GM23338 (cell line): ENCODE results near the gene PTPRF. TPM values are rescaled to one million over a fixed set of nuclear protein-coding genes. Genes with fewer than 3 reads are reported as not detected.

Experiments
- ATAC-seq: fragments of 200-7000 bp; cut with Tn5 transposase; 3 replicates; pipeline ENCODE4 v1.9.1; 2020
- DNase-seq: peaks from one replicate; pipeline ENCODE4 v3.0.0-alpha.2; 2015; ENCODE audit warnings: low spot score
- H2AFZ ChIP-seq: fragments of 200-600 bp; sonication (generic); 2 replicates; pipeline ENCODE4 v1.8.0; 2016; ENCODE audit warnings: antibody characterized with exemption, mild to moderate bottlenecking, moderate library complexity
- H3F3A ChIP-seq: fragments of 200-600 bp; sonication (generic); replicated peaks from 2 replicates; pipeline ENCODE4 v1.8.0; 2017; ENCODE audit warnings: antibody characterized with exemption, mixed run types, low read depth
- H3K27ac ChIP-seq: fragments of 200-600 bp; sonication (generic); 2 replicates; pipeline ENCODE4 v1.6.1; 2016; ENCODE audit warnings: low read depth
- H3K27me3 ChIP-seq: fragments of 200-600 bp; sonication (generic); 2 replicates; pipeline ENCODE4 v1.8.0; 2016; ENCODE audit warnings: mild to moderate bottlenecking, mixed run types, moderate library complexity; ENCODE audit not compliant: insufficient read depth
- H3K36me3 ChIP-seq: fragments of 200-600 bp; sonication (generic); 2 replicates; pipeline ENCODE4 v1.8.0; 2016; ENCODE audit warnings: mild to moderate bottlenecking; ENCODE audit not compliant: insufficient read depth
- H3K4me1 ChIP-seq: fragments of 200-600 bp; sonication (generic); 2 replicates; pipeline ENCODE4 v1.8.0; 2016; ENCODE audit warnings: mild to moderate bottlenecking, moderate library complexity; ENCODE audit not compliant: insufficient read depth
- H3K4me2 ChIP-seq: fragments of 200-600 bp; sonication (generic); 2 replicates; pipeline ENCODE4 v1.7.1; 2017; ENCODE audit warnings: mixed run types
- H3K4me3 ChIP-seq: fragments of 200-600 bp; sonication (generic); 2 replicates; pipeline ENCODE4 v1.6.1; 2016; ENCODE audit warnings: mixed run types
- H3K79me2 ChIP-seq: fragments of 200-600 bp; sonication (generic); replicated peaks from 2 replicates; pipeline ENCODE4 v1.8.0; 2017; ENCODE audit warnings: mild to moderate bottlenecking; ENCODE audit not compliant: insufficient read depth
- H3K9me2 ChIP-seq: fragments of 200-600 bp; sonication (generic); 2 replicates; pipeline ENCODE4 v1.8.0; 2017; ENCODE audit not compliant: insufficient read depth
- H4K20me1 ChIP-seq: fragments of 200-600 bp; sonication (generic); replicated peaks from 2 replicates; pipeline ENCODE4 v1.8.0; 2017; ENCODE audit warnings: mild to moderate bottlenecking; ENCODE audit not compliant: insufficient read depth
- H3K27ac Mint-ChIP-seq: 2 replicates; pipeline ENCODE4 v1.8.0; 2020; ENCODE audit warnings: inconsistent platforms, mild to moderate bottlenecking, moderate library complexity, mixed read lengths
- H3K27me3 Mint-ChIP-seq: 3 replicates; pipeline ENCODE4 v1.8.0; 2022; ENCODE audit warnings: low read depth, mild to moderate bottlenecking, moderate library complexity, mixed read lengths, inconsistent platforms; ENCODE audit not compliant: insufficient read depth, poor library complexity
- H3K36me3 Mint-ChIP-seq: 3 replicates; pipeline ENCODE4 v1.8.0; 2021; ENCODE audit warnings: low read depth, mild to moderate bottlenecking, inconsistent platforms, moderate library complexity, mixed read lengths
- H3K4me1 Mint-ChIP-seq: 3 replicates; pipeline ENCODE4 v1.8.0; 2020; ENCODE audit warnings: mild to moderate bottlenecking, inconsistent platforms, mixed read lengths
- H3K4me3 Mint-ChIP-seq: 3 replicates; pipeline ENCODE4 v1.8.0; 2021; ENCODE audit warnings: moderate library complexity, mild to moderate bottlenecking, inconsistent platforms, mixed read lengths
- H3K9me3 Mint-ChIP-seq: 3 replicates; pipeline ENCODE4 v1.8.0; 2020; ENCODE audit warnings: moderate library complexity, mild to moderate bottlenecking, inconsistent platforms, mixed read lengths
- CREB1 ChIP-seq: fragments of 250-450 bp; sonication (Bioruptor Pico); IDR thresholded peaks from 2 replicates; pipeline ENCODE4 v1.5.0; 2020; ENCODE audit warnings: low read depth, mild to moderate bottlenecking, moderate library complexity
- EZH2phosphoT487 ChIP-seq: fragments of 200-600 bp; sonication (generic); IDR thresholded peaks from one replicate; pipeline ENCODE4 v1.8.1; 2018; ENCODE audit warnings: antibody characterized with exemption; ENCODE audit not compliant: unreplicated experiment
- NANOG ChIP-seq: IDR thresholded peaks from 2 replicates; pipeline ENCODE4 v1.6.1; 2016; ENCODE audit warnings: antibody characterized with exemption, borderline replicate concordance
- STAT1 ChIP-seq: IDR thresholded peaks from one replicate; pipeline ENCODE4 v1.6.1; 2016; ENCODE audit warnings: antibody characterized with exemption; ENCODE audit not compliant: unreplicated experiment
- ZNF114 ChIP-seq: fragments of 250-450 bp; sonication (Bioruptor Pico); IDR thresholded peaks from 2 replicates; pipeline ENCODE4 v1.5.0; 2020; ENCODE audit warnings: mild to moderate bottlenecking, moderate library complexity
- polyA plus RNA-seq: library from polyadenylated mRNA; unstranded; fragments of >200 nt; fragmentation: Nextera tagmentation; extraction: Ambion mirVana; gene quantifications from 2 replicates; pipeline ENCODE4 v1.2.1, GENCODE V29; 2016
- total RNA-seq: library from RNA; depleted of rRNA; stranded (reverse); fragments of >200 nt; shearing (Covaris generic); gene quantifications from 2 replicates; pipeline ENCODE4 v1.2.3, GENCODE V29; 2014
- TF ChIP-seq, protein P1 (sequence below): fragments of 250-450 bp; sonication (Bioruptor Pico); IDR thresholded peaks from 2 replicates; pipeline ENCODE4 v1.5.0; 2020; ENCODE audit warnings: mild to moderate bottlenecking, moderate library complexity
- TF ChIP-seq, protein P2 (sequence below): IDR thresholded peaks from 2 replicates; pipeline ENCODE4 v1.6.1; 2016; ENCODE audit warnings: antibody characterized with exemption

PTPRF gene
- total and polyA plus RNA-seq, 2 experiments from 2014 or later: 52.4 to 173 TPM

DNA sequence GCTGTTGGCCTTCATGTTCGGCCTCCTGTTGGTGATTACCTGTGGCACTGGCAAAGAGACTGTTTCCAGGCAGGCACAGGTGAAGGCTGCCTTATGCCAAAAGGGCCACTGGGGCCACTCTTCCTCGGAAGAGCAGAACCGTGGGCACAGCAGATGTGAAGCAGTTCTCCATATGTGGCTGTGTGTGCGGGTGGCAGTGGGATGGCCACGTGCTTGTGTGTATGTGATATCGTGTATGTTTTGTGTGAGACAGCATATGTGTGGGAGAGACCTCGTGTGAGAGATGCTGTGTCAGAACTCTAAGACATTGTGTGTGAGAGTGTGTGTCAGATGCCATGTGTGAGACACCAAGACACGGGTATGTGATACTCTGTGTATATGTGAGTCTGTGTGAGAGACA, 65.9 kb downstream of the PTPRF start (continued):
- TF ChIP-seq, protein P1, sequence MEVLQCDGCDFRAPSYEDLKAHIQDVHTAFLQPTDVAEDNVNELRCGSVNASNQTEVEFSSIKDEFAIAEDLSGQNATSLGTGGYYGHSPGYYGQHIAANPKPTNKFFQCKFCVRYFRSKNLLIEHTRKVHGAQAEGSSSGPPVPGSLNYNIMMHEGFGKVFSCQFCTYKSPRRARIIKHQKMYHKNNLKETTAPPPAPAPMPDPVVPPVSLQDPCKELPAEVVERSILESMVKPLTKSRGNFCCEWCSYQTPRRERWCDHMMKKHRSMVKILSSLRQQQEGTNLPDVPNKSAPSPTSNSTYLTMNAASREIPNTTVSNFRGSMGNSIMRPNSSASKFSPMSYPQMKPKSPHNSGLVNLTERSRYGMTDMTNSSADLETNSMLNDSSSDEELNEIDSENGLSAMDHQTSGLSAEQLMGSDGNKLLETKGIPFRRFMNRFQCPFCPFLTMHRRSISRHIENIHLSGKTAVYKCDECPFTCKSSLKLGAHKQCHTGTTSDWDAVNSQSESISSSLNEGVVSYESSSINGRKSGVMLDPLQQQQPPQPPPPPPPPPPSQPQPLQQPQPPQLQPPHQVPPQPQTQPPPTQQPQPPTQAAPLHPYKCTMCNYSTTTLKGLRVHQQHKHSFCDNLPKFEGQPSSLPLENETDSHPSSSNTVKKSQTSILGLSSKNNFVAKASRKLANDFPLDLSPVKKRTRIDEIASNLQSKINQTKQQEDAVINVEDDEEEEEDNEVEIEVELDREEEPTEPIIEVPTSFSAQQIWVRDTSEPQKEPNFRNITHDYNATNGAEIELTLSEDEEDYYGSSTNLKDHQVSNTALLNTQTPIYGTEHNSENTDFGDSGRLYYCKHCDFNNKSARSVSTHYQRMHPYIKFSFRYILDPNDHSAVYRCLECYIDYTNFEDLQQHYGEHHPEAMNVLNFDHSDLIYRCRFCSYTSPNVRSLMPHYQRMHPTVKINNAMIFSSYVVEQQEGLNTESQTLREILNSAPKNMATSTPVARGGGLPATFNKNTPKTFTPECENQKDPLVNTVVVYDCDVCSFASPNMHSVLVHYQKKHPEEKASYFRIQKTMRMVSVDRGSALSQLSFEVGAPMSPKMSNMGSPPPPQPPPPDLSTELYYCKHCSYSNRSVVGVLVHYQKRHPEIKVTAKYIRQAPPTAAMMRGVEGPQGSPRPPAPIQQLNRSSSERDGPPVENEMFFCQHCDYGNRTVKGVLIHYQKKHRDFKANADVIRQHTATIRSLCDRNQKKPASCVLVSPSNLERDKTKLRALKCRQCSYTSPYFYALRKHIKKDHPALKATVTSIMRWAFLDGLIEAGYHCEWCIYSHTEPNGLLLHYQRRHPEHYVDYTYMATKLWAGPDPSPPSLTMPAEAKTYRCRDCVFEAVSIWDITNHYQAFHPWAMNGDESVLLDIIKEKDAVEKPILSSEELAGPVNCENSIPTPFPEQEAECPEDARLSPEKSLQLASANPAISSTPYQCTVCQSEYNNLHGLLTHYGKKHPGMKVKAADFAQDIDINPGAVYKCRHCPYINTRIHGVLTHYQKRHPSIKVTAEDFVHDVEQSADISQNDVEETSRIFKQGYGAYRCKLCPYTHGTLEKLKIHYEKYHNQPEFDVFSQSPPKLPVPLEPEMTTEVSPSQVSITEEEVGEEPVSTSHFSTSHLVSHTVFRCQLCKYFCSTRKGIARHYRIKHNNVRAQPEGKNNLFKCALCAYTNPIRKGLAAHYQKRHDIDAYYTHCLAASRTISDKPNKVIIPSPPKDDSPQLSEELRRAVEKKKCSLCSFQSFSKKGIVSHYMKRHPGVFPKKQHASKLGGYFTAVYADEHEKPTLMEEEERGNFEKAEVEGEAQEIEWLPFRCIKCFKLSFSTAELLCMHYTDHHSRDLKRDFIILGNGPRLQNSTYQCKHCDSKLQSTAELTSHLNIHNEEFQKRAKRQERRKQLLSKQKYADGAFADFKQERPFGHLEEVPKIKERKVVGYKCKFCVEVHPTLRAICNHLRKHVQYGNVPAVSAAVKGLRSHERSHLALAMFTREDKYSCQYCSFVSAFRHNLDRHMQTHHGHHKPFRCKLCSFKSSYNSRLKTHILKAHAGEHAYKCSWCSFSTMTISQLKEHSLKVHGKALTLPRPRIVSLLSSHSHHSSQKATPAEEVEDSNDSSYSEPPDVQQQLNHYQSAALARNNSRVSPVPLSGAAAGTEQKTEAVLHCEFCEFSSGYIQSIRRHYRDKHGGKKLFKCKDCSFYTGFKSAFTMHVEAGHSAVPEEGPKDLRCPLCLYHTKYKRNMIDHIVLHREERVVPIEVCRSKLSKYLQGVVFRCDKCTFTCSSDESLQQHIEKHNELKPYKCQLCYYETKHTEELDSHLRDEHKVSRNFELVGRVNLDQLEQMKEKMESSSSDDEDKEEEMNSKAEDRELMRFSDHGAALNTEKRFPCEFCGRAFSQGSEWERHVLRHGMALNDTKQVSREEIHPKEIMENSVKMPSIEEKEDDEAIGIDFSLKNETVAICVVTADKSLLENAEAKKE: no peak
- no peak for TF ChIP-seq EZH2phosphoT487
- TF ChIP-seq, protein P2, sequence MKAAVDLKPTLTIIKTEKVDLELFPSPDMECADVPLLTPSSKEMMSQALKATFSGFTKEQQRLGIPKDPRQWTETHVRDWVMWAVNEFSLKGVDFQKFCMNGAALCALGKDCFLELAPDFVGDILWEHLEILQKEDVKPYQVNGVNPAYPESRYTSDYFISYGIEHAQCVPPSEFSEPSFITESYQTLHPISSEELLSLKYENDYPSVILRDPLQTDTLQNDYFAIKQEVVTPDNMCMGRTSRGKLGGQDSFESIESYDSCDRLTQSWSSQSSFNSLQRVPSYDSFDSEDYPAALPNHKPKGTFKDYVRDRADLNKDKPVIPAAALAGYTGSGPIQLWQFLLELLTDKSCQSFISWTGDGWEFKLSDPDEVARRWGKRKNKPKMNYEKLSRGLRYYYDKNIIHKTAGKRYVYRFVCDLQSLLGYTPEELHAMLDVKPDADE: no peak
- no peak for TF ChIP-seq CREB1 (CRISPR knock-in tag)

DNA sequence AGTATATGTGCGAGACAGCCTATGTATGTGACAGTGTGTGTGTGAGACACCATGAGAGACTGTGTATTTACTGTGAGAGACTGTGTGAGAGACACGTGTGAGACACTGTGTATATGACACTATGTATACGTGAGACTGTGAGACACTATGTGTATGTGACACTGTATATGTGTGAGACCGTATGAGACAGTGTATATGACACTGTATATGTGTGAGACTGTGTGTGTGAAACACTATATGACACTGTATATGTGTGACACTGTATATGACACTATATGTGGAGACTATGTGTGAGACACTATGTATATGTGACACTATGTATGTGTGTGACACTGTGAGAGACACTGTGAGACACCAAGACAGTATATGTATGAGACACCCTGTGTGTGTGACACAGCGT, 66.3 kb downstream of the PTPRF start:
- H3K9me2 ChIP-seq: no peaks in the 10 kb centered on the region
- H3K4me1 ChIP-seq: no peaks in the 10 kb centered on the region
- Mint-ChIP-seq H3K36me3 (peaks cover 22% of the 10 kb centered on the region), H3K4me3 (no peak overlapping the region), H3K4me1 (no peaks in the 10 kb centered on the region; the same call in 2 of the 3 replicates), H3K27ac (no peak overlapping the region), H3K9me3 (no peaks in the 10 kb centered on the region), H3K27me3 (peaks cover 7% of the 10 kb centered on the region)
- TF ChIP-seq STAT1: no peak
- TF ChIP-seq, protein P1: no peak
- TF ChIP-seq, protein P2: no peak
- TF ChIP-seq ZNF114 (CRISPR knock-in tag): no peak
- TF ChIP-seq NANOG: no peak
- H2AFZ ChIP-seq: no peak overlapping the region
- no peaks in the 10 kb centered on the region for H3K27me3 ChIP-seq
- no peaks in the 10 kb centered on the region for H3F3A ChIP-seq
- no peaks in the 10 kb centered on the region for H3K79me2 ChIP-seq
- no peak overlapping the region for H3K4me3 ChIP-seq
- H4K20me1 ChIP-seq: peaks cover 3% of the 10 kb centered on the region; the same call in 1 of the 2 replicates
- H3K4me2 ChIP-seq: no peak overlapping the region
- H3K36me3 ChIP-seq: peaks cover 4% of the 10 kb centered on the region; the same call in 1 of the 2 replicates
- no peak overlapping the region for H3K27ac ChIP-seq
- ATAC-seq: no peak
- DNase-seq: no peak
